Neural cell (in vitro differentiated cells): ENCODE data around the gene CD200R1L. TPM values are rescaled to one million over a fixed set of nuclear protein-coding genes. Genes with fewer than 3 reads are reported as not detected.

Source experiments
- H2AFZ ChIP-seq: fragments of 200-600, 300-800 bp; sonication (generic), shearing (Covaris generic); 2 replicates; pipeline ENCODE4 v1.6.0; 2014; ENCODE audit warnings: low read depth, mild to moderate bottlenecking, antibody characterized with exemption, low read length, moderate library complexity
- H3F3A ChIP-seq: fragments of 200-600 bp; shearing (Covaris generic); 2 replicates; pipeline ENCODE4 v1.6.1; 2016; ENCODE audit warnings: mild to moderate bottlenecking, moderate library complexity, mixed read lengths, antibody characterized with exemption, low read length; ENCODE audit not compliant: insufficient read depth, poor library complexity, severe bottlenecking
- H3K27ac ChIP-seq: fragments of 200-600, 300-800 bp; sonication (generic), shearing (Covaris generic); 2 replicates; pipeline ENCODE4 v1.5.1; 2014; ENCODE audit warnings: mild to moderate bottlenecking, low read length, moderate library complexity
- H3K27me3 ChIP-seq: fragments of 300-800, 200-600 bp; sonication (generic), shearing (Covaris generic); 2 replicates; pipeline ENCODE4 v1.6.0; 2014; ENCODE audit warnings: mild to moderate bottlenecking, low read depth, low read length, moderate library complexity; ENCODE audit not compliant: insufficient read depth
- H3K36me3 ChIP-seq: fragments of 300-800, 200-600 bp; sonication (generic), shearing (Covaris generic); 2 replicates; pipeline ENCODE4 v1.5.1; 2014; ENCODE audit warnings: mild to moderate bottlenecking, antibody characterized with exemption, low read length, moderate library complexity; ENCODE audit not compliant: insufficient read depth
- H3K4me2 ChIP-seq: fragments of 300-800, 200-600 bp; sonication (generic), shearing (Covaris generic); 2 replicates; pipeline ENCODE4 v1.6.0; 2014; ENCODE audit warnings: mild to moderate bottlenecking, low read length
- H3K4me3 ChIP-seq: fragments of 300-800, 200-600 bp; sonication (generic), shearing (Covaris generic); 2 replicates; pipeline ENCODE4 v1.5.1; 2014; ENCODE audit warnings: mild to moderate bottlenecking, low read length, moderate library complexity
- H3K79me2 ChIP-seq: fragments of 200-600 bp; shearing (Covaris generic); replicated peaks from 2 replicates; pipeline ENCODE4 v1.6.0; 2014; ENCODE audit warnings: mild to moderate bottlenecking, low read length, moderate library complexity; ENCODE audit not compliant: insufficient read depth
- H3K9ac ChIP-seq: fragments of 300-800, 200-600 bp; sonication (generic), shearing (Covaris generic); 2 replicates; pipeline ENCODE4 v1.6.1; 2016; ENCODE audit warnings: mild to moderate bottlenecking, low read length, mixed read lengths
- H3K9me2 ChIP-seq: fragments of 200-600 bp; shearing (Covaris generic); 2 replicates; pipeline ENCODE4 v1.6.1; 2016; ENCODE audit warnings: mild to moderate bottlenecking, low read length, mixed read lengths; ENCODE audit not compliant: insufficient read depth
- H3K9me3 ChIP-seq: fragments of 200-600, 300-800 bp; sonication (generic), shearing (Covaris generic); 2 replicates; pipeline ENCODE4 v1.6.1; 2016; ENCODE audit warnings: mild to moderate bottlenecking, mixed run types, low read length, moderate library complexity, mixed read lengths
- H4K20me1 ChIP-seq: fragments of 200-600 bp; shearing (Covaris generic); 2 replicates; pipeline ENCODE4 v1.6.1; 2016; ENCODE audit warnings: mild to moderate bottlenecking, mixed run types; ENCODE audit not compliant: insufficient read depth
- EP300 ChIP-seq: fragments of 450-650 bp; conservative IDR thresholded peaks from 2 replicates; pipeline ENCODE4 v1.6.1; 2014; ENCODE audit warnings: antibody characterized with exemption, mild to moderate bottlenecking, moderate library complexity; ENCODE audit not compliant: poor library complexity, severe bottlenecking
- EZH2 ChIP-seq: fragments of 200-600, 300-800 bp; shearing (Covaris generic), sonication (generic); IDR thresholded peaks from 2 replicates; pipeline ENCODE4 v1.6.1; 2014; ENCODE audit warnings: antibody characterized with exemption, low read length, borderline replicate concordance, mild to moderate bottlenecking; ENCODE audit not compliant: insufficient read depth, poor library complexity, severe bottlenecking
- MXI1 ChIP-seq: fragments of 450-650 bp; conservative IDR thresholded peaks from 2 replicates; pipeline ENCODE4 v1.6.1; 2014; ENCODE audit warnings: antibody characterized with exemption, mild to moderate bottlenecking; ENCODE audit not compliant: poor library complexity, severe bottlenecking
- POLR2AphosphoS5 ChIP-seq: IDR thresholded peaks from 2 replicates; pipeline ENCODE4 v1.6.1; 2012
- RAD21 ChIP-seq: fragments of 450-650 bp; conservative IDR thresholded peaks from 2 replicates; pipeline ENCODE4 v1.6.1; 2014; ENCODE audit warnings: antibody characterized with exemption, mild to moderate bottlenecking, moderate library complexity
- SMC3 ChIP-seq: fragments of 450-650 bp; conservative IDR thresholded peaks from 2 replicates; pipeline ENCODE4 v1.6.1; 2014; ENCODE audit warnings: antibody characterized with exemption, mild to moderate bottlenecking, moderate library complexity; ENCODE audit not compliant: poor library complexity
- TAF1 ChIP-seq: IDR thresholded peaks from 2 replicates; pipeline ENCODE4 v1.6.1; 2012; ENCODE audit warnings: low read depth
- polyA plus RNA-seq: library from polyadenylated mRNA; depleted of rRNA; stranded (reverse); fragments of >200 nt; gene quantifications from 2 replicates; pipeline ENCODE4 v1.2.3, GENCODE V29; 2014
- TF ChIP-seq, protein P1 (sequence below): IDR thresholded peaks from 2 replicates; pipeline ENCODE4 v1.6.1; 2012; ENCODE audit warnings: borderline replicate concordance
- TF ChIP-seq, protein P2 (sequence below): fragments of 450-650 bp; IDR thresholded peaks from 2 replicates; pipeline ENCODE4 v1.5.1; 2014; ENCODE audit warnings: antibody characterized with exemption, mild to moderate bottlenecking, moderate library complexity; ENCODE audit not compliant: poor library complexity, severe bottlenecking

CD200R1L gene
- polyA plus RNA-seq, 1 donor from 2014 or later: not detected

DNA sequence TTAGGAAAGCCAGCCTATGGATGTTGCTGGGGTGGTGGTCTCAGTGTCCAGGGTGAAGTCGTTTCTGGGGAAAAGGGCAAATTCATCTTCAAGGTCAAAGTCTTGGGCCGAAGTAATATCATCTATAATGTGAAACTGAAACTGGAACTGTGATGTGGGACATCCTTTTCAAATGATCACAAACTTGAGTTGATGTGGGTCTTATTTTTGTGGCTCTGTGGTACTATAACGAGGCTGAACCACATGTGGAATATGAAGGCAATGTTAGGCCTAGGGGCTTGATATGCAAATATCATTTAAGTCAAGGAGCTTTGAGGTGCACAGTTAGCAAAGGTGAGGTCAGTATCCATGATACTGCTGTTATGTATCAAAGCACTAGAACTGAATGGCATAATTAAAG is 1.5 kb upstream of the CD200R1L start:
- no peaks in the 10 kb centered on the region for H3K27me3 ChIP-seq
- no peak overlapping the region for H3K9ac ChIP-seq
- no peak overlapping the region for H2AFZ ChIP-seq
- peaks cover 3% of the 10 kb centered on the region for H3K9me3 ChIP-seq
- no peak overlapping the region for H3K4me2 ChIP-seq
- H3K79me2 ChIP-seq: no peaks in the 10 kb centered on the region
- H4K20me1 ChIP-seq: no peaks in the 10 kb centered on the region
- TF ChIP-seq, protein P1, sequence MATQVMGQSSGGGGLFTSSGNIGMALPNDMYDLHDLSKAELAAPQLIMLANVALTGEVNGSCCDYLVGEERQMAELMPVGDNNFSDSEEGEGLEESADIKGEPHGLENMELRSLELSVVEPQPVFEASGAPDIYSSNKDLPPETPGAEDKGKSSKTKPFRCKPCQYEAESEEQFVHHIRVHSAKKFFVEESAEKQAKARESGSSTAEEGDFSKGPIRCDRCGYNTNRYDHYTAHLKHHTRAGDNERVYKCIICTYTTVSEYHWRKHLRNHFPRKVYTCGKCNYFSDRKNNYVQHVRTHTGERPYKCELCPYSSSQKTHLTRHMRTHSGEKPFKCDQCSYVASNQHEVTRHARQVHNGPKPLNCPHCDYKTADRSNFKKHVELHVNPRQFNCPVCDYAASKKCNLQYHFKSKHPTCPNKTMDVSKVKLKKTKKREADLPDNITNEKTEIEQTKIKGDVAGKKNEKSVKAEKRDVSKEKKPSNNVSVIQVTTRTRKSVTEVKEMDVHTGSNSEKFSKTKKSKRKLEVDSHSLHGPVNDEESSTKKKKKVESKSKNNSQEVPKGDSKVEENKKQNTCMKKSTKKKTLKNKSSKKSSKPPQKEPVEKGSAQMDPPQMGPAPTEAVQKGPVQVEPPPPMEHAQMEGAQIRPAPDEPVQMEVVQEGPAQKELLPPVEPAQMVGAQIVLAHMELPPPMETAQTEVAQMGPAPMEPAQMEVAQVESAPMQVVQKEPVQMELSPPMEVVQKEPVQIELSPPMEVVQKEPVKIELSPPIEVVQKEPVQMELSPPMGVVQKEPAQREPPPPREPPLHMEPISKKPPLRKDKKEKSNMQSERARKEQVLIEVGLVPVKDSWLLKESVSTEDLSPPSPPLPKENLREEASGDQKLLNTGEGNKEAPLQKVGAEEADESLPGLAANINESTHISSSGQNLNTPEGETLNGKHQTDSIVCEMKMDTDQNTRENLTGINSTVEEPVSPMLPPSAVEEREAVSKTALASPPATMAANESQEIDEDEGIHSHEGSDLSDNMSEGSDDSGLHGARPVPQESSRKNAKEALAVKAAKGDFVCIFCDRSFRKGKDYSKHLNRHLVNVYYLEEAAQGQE: no peak
- no peak for TF ChIP-seq EP300
- TF ChIP-seq RAD21: no peak
- no peak for TF ChIP-seq POLR2AphosphoS5
- no peak for TF ChIP-seq MXI1
- TF ChIP-seq TAF1: no peak
- TF ChIP-seq EZH2: no peak
- TF ChIP-seq SMC3: no peak
- TF ChIP-seq, protein P2, sequence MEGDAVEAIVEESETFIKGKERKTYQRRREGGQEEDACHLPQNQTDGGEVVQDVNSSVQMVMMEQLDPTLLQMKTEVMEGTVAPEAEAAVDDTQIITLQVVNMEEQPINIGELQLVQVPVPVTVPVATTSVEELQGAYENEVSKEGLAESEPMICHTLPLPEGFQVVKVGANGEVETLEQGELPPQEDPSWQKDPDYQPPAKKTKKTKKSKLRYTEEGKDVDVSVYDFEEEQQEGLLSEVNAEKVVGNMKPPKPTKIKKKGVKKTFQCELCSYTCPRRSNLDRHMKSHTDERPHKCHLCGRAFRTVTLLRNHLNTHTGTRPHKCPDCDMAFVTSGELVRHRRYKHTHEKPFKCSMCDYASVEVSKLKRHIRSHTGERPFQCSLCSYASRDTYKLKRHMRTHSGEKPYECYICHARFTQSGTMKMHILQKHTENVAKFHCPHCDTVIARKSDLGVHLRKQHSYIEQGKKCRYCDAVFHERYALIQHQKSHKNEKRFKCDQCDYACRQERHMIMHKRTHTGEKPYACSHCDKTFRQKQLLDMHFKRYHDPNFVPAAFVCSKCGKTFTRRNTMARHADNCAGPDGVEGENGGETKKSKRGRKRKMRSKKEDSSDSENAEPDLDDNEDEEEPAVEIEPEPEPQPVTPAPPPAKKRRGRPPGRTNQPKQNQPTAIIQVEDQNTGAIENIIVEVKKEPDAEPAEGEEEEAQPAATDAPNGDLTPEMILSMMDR: no peak
- H3K36me3 ChIP-seq: no peaks in the 10 kb centered on the region
- H3F3A ChIP-seq: no peaks in the 10 kb centered on the region
- no peaks in the 10 kb centered on the region for H3K9me2 ChIP-seq
- H3K27ac ChIP-seq: no peak overlapping the region
- no peak overlapping the region for H3K4me3 ChIP-seq

DNA sequence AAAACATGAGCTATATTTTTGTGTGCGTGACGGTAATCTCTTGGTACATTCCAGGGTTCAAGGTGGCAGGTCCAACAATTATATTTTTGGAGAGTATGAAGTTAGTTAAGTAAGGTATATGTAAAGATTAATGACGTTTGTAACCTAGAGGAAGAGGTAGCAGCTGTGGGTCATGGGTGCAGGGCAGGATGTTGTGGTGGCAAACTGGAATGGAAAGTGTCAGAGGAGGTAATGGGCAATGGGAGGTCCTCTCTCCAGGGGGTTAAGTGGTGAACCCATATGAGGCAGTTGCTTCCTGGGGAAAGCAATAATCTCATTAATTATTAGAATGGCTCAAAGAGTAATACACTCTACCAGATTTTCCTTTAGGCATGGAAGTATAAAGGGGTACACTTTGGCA is 1.0 kb upstream of the CD200R1L start:
- H3K27ac ChIP-seq: no peak overlapping the region
- H3K9me2 ChIP-seq: no peaks in the 10 kb centered on the region
- H4K20me1 ChIP-seq: no peaks in the 10 kb centered on the region
- no peak overlapping the region for H2AFZ ChIP-seq
- H3K36me3 ChIP-seq: no peaks in the 10 kb centered on the region
- TF ChIP-seq EP300 (no peak), EZH2 (no peak), RAD21 (no peak), TAF1 (no peak), MXI1 (no peak), SMC3 (no peak)
- H3K9ac ChIP-seq: no peak overlapping the region
- no peaks in the 10 kb centered on the region for H3K27me3 ChIP-seq
- H3K4me2 ChIP-seq: no peak overlapping the region
- H3K79me2 ChIP-seq: no peaks in the 10 kb centered on the region
- no peaks in the 10 kb centered on the region for H3F3A ChIP-seq
- H3K4me3 ChIP-seq: no peak overlapping the region
- peaks cover 3% of the 10 kb centered on the region for H3K9me3 ChIP-seq

DNA sequence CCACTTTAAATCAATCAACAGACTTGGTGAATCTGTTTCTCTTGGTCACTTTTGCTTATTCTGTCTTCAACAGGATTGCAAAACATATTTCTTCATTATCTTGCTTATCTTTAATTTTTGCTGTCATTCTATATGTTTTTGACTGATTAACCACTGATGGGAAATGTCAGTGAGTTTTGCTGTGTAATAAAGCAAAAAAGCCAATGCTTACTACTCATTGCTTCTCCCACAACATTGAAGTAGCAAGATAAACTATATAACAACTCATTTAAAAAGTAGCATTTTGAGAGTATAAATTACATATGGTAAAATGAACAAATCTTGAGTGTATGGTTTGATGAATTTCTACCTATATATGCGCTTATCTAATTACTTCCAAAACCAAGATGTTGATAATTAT is 892 bp downstream of the CD200R1L start:
- H3K9me2 ChIP-seq: no peaks in the 10 kb centered on the region
- no peak overlapping the region for H3K27ac ChIP-seq
- no peaks in the 10 kb centered on the region for H3F3A ChIP-seq
- no peaks in the 10 kb centered on the region for H3K27me3 ChIP-seq
- H3K79me2 ChIP-seq: no peaks in the 10 kb centered on the region
- TF ChIP-seq, protein P1: no peak
- no peak for TF ChIP-seq POLR2AphosphoS5
- TF ChIP-seq MXI1: no peak
- no peak for TF ChIP-seq EP300
- TF ChIP-seq, protein P2: no peak
- no peak for TF ChIP-seq EZH2
- no peak for TF ChIP-seq SMC3
- TF ChIP-seq TAF1: no peak
- TF ChIP-seq RAD21: no peak
- no peaks in the 10 kb centered on the region for H4K20me1 ChIP-seq
- no peak overlapping the region for H3K9ac ChIP-seq
- H2AFZ ChIP-seq: no peak overlapping the region
- H3K9me3 ChIP-seq: no peaks in the 10 kb centered on the region
- no peaks in the 10 kb centered on the region for H3K36me3 ChIP-seq
- H3K4me3 ChIP-seq: no peak overlapping the region
- H3K4me2 ChIP-seq: no peak overlapping the region
